Right cardiac atrium (tissue), 5 donors: Measurements from ENCODE around the gene PHACTR1. TPM values are rescaled to one million over a fixed set of nuclear protein-coding genes. Genes with fewer than 3 reads are reported as not detected.

Source experiments
- ATAC-seq, 2 donors: fragments of 200-7000 bp; cut with Tn5 transposase; one replicate each; pipeline versions ENCODE4 v1.8.0 to v1.9.1; 2020; ENCODE audit warnings: moderate library complexity in 2 of 2, mild to moderate bottlenecking in 1 of 2
- DNase-seq, 3 donors: peaks; one replicate each; pipeline ENCODE4 v3.0.0-alpha.2; 2020
- H3K27ac ChIP-seq: one replicate; pipeline ENCODE4 v1.5.1; 2013; ENCODE audit warnings: mild to moderate bottlenecking, low read length, control low read depth, moderate library complexity
- H3K27me3 ChIP-seq: one replicate; pipeline ENCODE4 v1.6.1; 2013; ENCODE audit not compliant: control insufficient read depth, insufficient read depth
- H3K4me1 ChIP-seq: one replicate; pipeline ENCODE4 v1.6.1; 2013; ENCODE audit warnings: low read length; ENCODE audit not compliant: control insufficient read depth, insufficient read depth
- H3K4me3 ChIP-seq: one replicate; pipeline ENCODE4 v1.5.1; 2013; ENCODE audit warnings: low read length, control low read depth
- H3K9me3 ChIP-seq: one replicate; pipeline ENCODE4 v1.6.1; 2013; ENCODE audit warnings: low read length; ENCODE audit not compliant: control insufficient read depth
- WGBS: extraction: QIAGEN DNeasy Blood & Tissue Kit; methylation state at CpG from one replicate; pipeline ENCODE4 v1.1.7; 2013; 5-methylcytosine and 5-hydroxymethylcytosine counted together
- intact Hi-C, 4 donors: fragments of 100-400 bp; cut with DNase I; formaldehyde crosslinking; loops; one replicate each; pipeline versions ENCODE4 v1.11.0 to v1.14.0; 2022 to 2023
- polyA plus RNA-seq: library from polyadenylated mRNA; stranded (reverse); fragments of 200-250 nt; gene quantifications from one replicate; pipeline ENCODE4 v1.2.3, GENCODE V29; 2013
- total RNA-seq, 4 donors: library from RNA; stranded (reverse); fragmentation: NEBNext Ultra II Directional; extraction: Animal tissue kit (Norgen Biotek cat#: 25700); gene quantifications; one replicate each; pipeline ENCODE4 v1.2.1, GENCODE V29; 2021
- donor health status: healthy with polysubstance abuse.
- donor health status: DM: no; HTN: yes; CAD: no.
- donor health status: DM: no; HTN: no; CAD: no.
- donor health status: DM: no; HTN: yes; CAD: no; lungs with severe emphysema.
- donor health status: DM: yes; HTN: yes; CAD: no.

Gene PHACTR1
- total and polyA plus RNA-seq, 5 donors, result 7.3 to 29.4 (median 25.1) TPM

DNA sequence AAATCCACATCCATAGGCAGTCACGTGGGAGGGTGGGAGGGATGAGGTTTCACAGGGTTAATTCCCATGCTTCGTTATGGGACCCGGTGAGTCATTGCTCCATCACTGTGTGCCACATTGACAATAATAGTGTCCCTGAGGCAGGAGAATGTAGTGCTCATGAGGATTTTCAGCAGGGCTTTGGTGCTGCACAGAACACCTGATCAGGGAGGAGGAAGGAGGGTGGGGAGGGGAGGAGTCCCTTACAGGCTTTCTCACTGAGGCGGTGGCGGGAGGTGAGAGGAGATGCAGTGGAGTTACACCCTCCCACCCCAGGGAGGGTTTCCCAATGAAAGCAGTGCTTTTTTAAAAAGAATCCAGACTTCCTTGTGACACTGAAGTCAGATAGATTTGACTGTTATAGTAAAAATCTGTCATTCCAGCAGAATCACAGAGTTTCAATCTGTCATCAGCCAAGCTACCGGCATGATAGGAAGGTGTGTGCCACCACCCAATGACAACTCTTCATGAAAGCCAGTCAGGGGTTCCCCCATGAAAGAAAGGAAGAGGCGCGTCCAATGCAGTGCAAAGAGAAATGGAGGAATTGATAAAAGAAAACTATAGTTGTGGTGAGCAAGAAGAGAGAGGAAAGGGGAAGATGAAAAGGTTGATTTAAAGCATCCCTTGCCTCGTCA is 467.0 kb downstream of the PHACTR1 start:
- WGBS, result 75% methylated on average over 9 of the region's 9 CpGs

GRCh38 chr6:13184089-13184468 is 467.5 kb downstream of the PHACTR1 start:
- WGBS, result 76% methylated on average over 7 of the region's 7 CpGs
- no peaks in the 10 kb centered on the region for H3K4me1 ChIP-seq
- no peaks in the 10 kb centered on the region for H3K9me3 ChIP-seq
- ATAC-seq (no peak), DNase-seq (no peak)
- intact Hi-C loops, result no loop called here
- H3K27me3 ChIP-seq, result no peaks in the 10 kb centered on the region
- no peak overlapping the region for H3K4me3 ChIP-seq
- no peak overlapping the region for H3K27ac ChIP-seq

More for the DNA sequence above, 467.0 kb downstream of the PHACTR1 start:
- no peaks in the 10 kb centered on the region for H3K27me3 ChIP-seq
- no peak overlapping the region for H3K4me3 ChIP-seq
- ATAC-seq (no peak), DNase-seq (no peak)
- H3K9me3 ChIP-seq, result no peaks in the 10 kb centered on the region
- intact Hi-C loops, result no loop called here
- H3K4me1 ChIP-seq, result no peaks in the 10 kb centered on the region
- H3K27ac ChIP-seq, result no peak overlapping the region

DNA sequence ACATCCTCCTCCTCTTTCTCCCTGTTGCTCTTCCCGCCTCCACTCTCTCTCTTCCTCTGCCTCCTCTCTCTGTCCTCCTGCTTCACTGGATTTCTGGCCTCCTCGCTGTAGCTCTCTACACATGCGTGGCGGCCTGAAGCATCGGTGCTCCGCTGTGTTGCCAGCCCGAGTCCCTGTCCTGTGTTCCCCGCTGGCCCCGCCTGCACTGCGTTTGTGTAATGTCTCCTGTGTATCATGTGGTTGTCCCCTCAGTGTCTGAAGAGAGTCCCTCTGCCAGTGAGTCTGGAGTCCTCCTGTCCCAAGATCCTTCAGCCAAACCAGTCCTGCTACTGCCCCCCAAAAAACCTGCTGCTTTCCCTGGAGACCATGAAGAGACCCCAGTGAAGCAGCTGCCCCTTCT is 468.0 kb downstream of the PHACTR1 start:
- Histone ChIP-seq H3K27me3 (no peaks in the 10 kb centered on the region), H3K4me1 (no peaks in the 10 kb centered on the region), H3K4me3 (no peak overlapping the region), H3K27ac (no peak overlapping the region), H3K9me3 (no peaks in the 10 kb centered on the region)
- no peak for ATAC-seq
- WGBS, result 94% methylated on average over 10 of the region's 10 CpGs
- intact Hi-C loops, result no loop called here
- no peak for DNase-seq

GRCh38 chr6:13186861-13187260 is 470.3 kb downstream of the PHACTR1 start:
- Histone ChIP-seq H3K4me3 (no peak overlapping the region), H3K4me1 (no peaks in the 10 kb centered on the region), H3K27ac (no peak overlapping the region), H3K27me3 (no peaks in the 10 kb centered on the region), H3K9me3 (no peaks in the 10 kb centered on the region)
- ATAC-seq (no peak), DNase-seq (no peak)
- intact Hi-C loops, result no loop called here
- 90% methylated on average over 10 of the region's 10 CpGs for WGBS

DNA sequence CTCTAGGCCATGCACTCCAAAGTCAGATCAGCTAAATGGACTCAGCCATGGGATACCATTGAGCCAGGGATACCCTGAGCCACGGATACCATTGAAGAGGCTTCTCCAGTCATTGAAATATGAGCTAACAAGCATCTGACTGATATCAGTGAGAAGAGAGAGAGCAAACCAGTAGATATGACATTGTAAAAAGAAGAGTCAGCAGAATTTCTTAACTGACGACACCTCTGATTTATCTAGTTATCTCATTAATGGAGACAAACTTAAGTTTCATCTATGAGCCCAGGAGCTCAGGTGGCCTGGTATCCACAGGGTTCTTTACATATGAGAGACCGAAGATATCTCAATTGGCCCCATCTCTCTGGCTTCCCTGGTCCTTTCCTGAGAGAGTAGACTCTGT is 471.1 kb downstream of the PHACTR1 start:
- WGBS, result 81% methylated on average over 3 of the region's 3 CpGs
- DNase-seq (no peak), ATAC-seq (no peak)
- Histone ChIP-seq H3K27me3 (no peaks in the 10 kb centered on the region), H3K4me1 (no peaks in the 10 kb centered on the region), H3K27ac (no peak overlapping the region), H3K4me3 (no peak overlapping the region), H3K9me3 (no peaks in the 10 kb centered on the region)
- intact Hi-C loops, result no loop called here

- Histone ChIP-seq H3K4me3 (no peak overlapping the region), H3K9me3 (no peaks in the 10 kb centered on the region), H3K4me1 (no peaks in the 10 kb centered on the region), H3K27me3 (no peaks in the 10 kb centered on the region), H3K27ac (no peak overlapping the region)
- ATAC-seq (no peak), DNase-seq (no peak)
- intact Hi-C loops, result no loop called here
- WGBS, result 72% methylated on average over 3 of the region's 3 CpGs
Observed at GRCh38 chr6:13188306-13188705, 471.7 kb downstream of the PHACTR1 start.

- Histone ChIP-seq H3K27me3 (no peaks in the 10 kb centered on the region), H3K4me3 (no peak overlapping the region), H3K27ac (no peak overlapping the region), H3K9me3 (no peaks in the 10 kb centered on the region), H3K4me1 (no peaks in the 10 kb centered on the region)
- DNase-seq (no peak), ATAC-seq (no peak)
- intact Hi-C loops, result no loop called here
- 95% methylated on average over 6 of the region's 6 CpGs for WGBS
Observed at GRCh38 chr6:13189710-13190109, 473.1 kb downstream of the PHACTR1 start.

GRCh38 chr6:13190376-13190775 is 473.8 kb downstream of the PHACTR1 start:
- 88% methylated on average over 1 of the region's 1 CpG for WGBS
- Histone ChIP-seq H3K27ac (no peak overlapping the region), H3K9me3 (no peaks in the 10 kb centered on the region), H3K4me3 (no peak overlapping the region), H3K27me3 (no peaks in the 10 kb centered on the region), H3K4me1 (no peaks in the 10 kb centered on the region)
- ATAC-seq (no peak), DNase-seq (no peak)
- intact Hi-C loops, result no loop called here

GRCh38 chr6:13191461-13191860 is 474.9 kb downstream of the PHACTR1 start:
- H3K27ac ChIP-seq, result no peak overlapping the region
- H3K9me3 ChIP-seq, result no peaks in the 10 kb centered on the region
- no peak overlapping the region for H3K4me3 ChIP-seq
- 35% methylated on average over 1 of the region's 1 CpG for WGBS
- ATAC-seq (no peak), DNase-seq (no peak)
- no peaks in the 10 kb centered on the region for H3K27me3 ChIP-seq
- intact Hi-C loops, result no loop called here
- H3K4me1 ChIP-seq, result no peaks in the 10 kb centered on the region

- H3K9me3 ChIP-seq, result no peaks in the 10 kb centered on the region
- H3K4me1 ChIP-seq, result no peaks in the 10 kb centered on the region
- H3K27me3 ChIP-seq, result no peaks in the 10 kb centered on the region
- intact Hi-C loops, result no loop called here
- DNase-seq, result peak; percentile 38 to 69 (median 56)
- ATAC-seq, result peak; percentile 44 to 54
- no peak overlapping the region for H3K27ac ChIP-seq
- WGBS, result 42% methylated on average over 6 of the region's 6 CpGs
- H3K4me3 ChIP-seq, result no peak overlapping the region
Observed at GRCh38 chr6:13194852-13195251, 478.3 kb downstream of the PHACTR1 start.

GRCh38 chr6:13195803-13196202 is 479.2 kb downstream of the PHACTR1 start:
- Histone ChIP-seq H3K4me3 (no peak overlapping the region), H3K27ac (no peak overlapping the region), H3K27me3 (no peaks in the 10 kb centered on the region), H3K4me1 (no peaks in the 10 kb centered on the region), H3K9me3 (no peaks in the 10 kb centered on the region)
- WGBS, result 87% methylated on average over 5 of the region's 5 CpGs
- ATAC-seq (no peak), DNase-seq (no peak)
- intact Hi-C loops, result no loop called here

DNA sequence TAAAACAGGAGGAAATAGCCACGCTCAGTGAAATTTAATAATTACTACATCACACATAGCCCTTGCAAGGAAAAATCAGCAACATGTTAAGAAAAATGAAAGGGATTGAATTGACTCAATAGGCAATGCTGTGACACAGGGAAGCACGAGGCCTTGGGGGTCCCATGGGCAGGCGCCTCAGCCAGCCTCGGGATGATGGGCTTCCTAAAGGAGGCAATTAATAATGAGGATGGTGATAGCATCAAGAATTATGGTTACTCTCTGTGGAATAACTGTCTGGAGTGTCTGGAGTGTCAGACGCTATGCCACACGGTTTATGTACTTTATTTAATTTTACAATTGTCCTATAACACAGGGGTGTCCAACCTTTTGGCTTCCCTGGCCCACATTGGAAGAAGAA is 481.6 kb downstream of the PHACTR1 start:
- H3K4me1 ChIP-seq, result no peaks in the 10 kb centered on the region
- ATAC-seq (no peak), DNase-seq (no peak)
- no peak overlapping the region for H3K4me3 ChIP-seq
- intact Hi-C loops, result no loop called here
- no peaks in the 10 kb centered on the region for H3K9me3 ChIP-seq
- H3K27me3 ChIP-seq, result no peaks in the 10 kb centered on the region
- 84% methylated on average over 6 of the region's 6 CpGs for WGBS
- H3K27ac ChIP-seq, result no peak overlapping the region
